GOT3 (cell line): ENCODE data around the gene PLK5.
"Not testable (repeated sequence)": the region's sequence is repeated elsewhere in the genome, so short reads cannot be mapped to it uniquely, and the experiment has no call there.

Experiments
- DNase-seq: peaks from one replicate; lab custom pipeline; 2025; ENCODE audit warnings: mixed read lengths; lab: John Stamatoyannopoulos, UW

PLK5 gene

GRCh38 chr19:1491114-1491848, 32.6 kb upstream of the PLK5 start, which contains the start of gene REEP6:
Gene REEP6 (plus strand): TSS chr19:1491181. CDS start chr19:1491270, 89 bp downstream.
- no peak for DNase-seq

- no peak for DNase-seq
Observed at GRCh38 chr19:1491849-1492170, 32.1 kb upstream of the PLK5 start.

GRCh38 chr19:1492474-1493006, 31.3 kb upstream of the PLK5 start:
- DNase-seq, result no peak

GRCh38 chr19:1494115-1494815, 29.6 kb upstream of the PLK5 start:
- DNase-seq, result no peak

- DNase-seq, result no peak
Observed at GRCh38 chr19:1495051-1495798, 28.7 kb upstream of the PLK5 start.

- DNase-seq, result no peak
Observed at GRCh38 chr19:1495799-1496713, 27.8 kb upstream of the PLK5 start.

GRCh38 chr19:1496714-1497577, 26.9 kb upstream of the PLK5 start:
- no peak for DNase-seq

GRCh38 chr19:1497578-1498235, 26.2 kb upstream of the PLK5 start:
- no peak for DNase-seq

GRCh38 chr19:1499231-1499630, 24.6 kb upstream of the PLK5 start:
- DNase-seq, result not testable (repeated sequence)

GRCh38 chr19:1501200-1501595, 22.7 kb upstream of the PLK5 start:
- DNase-seq, result no peak

- no peak for DNase-seq
Observed at GRCh38 chr19:1502433-1503088, 21.3 kb upstream of the PLK5 start.

GRCh38 chr19:1503089-1503924, 20.6 kb upstream of the PLK5 start:
- DNase-seq, result no peak

GRCh38 chr19:1503925-1504773, 19.7 kb upstream of the PLK5 start:
- DNase-seq, result no peak

- DNase-seq, result no peak
Observed at GRCh38 chr19:1505012-1505411, 18.9 kb upstream of the PLK5 start.

- no peak for DNase-seq
Observed at GRCh38 chr19:1505991-1506881, 17.6 kb upstream of the PLK5 start.

- DNase-seq, result no peak
Observed at GRCh38 chr19:1507192-1507660, 16.7 kb upstream of the PLK5 start.
